ENCODE results near the gene FPGS.

DNA sequence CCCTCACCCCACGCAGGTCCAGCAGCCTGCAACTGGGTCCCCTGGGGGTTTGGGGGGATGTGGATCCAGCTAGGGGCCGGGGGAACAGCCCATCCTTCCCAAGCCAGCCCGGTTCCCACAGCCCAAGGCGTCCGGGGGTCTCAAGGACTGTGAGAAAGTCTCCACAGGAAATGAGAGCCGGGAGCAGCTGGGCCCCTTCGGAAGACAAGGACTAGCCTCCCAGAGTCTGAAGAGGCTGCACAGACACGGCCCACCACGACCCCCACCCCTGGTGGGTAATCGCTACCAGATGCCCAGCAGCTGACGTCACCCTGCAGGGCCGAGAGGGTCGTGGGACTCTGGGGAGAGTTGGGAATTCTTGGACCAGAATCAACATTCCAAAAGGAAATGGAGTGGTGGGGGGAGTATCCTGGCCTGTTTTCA, 34.8 kb upstream of the FPGS start:
- TF ChIP-seq CTCF (IDR thresholded peaks at IDR 0.05), result no peak
- TF ChIP-seq POLR2A (IDR thresholded peaks at IDR 0.05), result no peak

All from testis (tissue), 2 donors.